HepG2 (cell line): Measurements from ENCODE around the gene AAMP. TPM values are rescaled to one million over a fixed set of nuclear protein-coding genes. Genes with fewer than 3 reads are reported as not detected.

Source experiments
- AKAP8 ChIP-seq: sonication (generic); formaldehyde crosslinking; IDR thresholded peaks from 2 replicates; pipeline ENCODE4 v1.5.1; 2020; ENCODE audit warnings: mild to moderate bottlenecking, missing genetic modification reagents
- FOSL2 ChIP-seq: sonication (generic); formaldehyde crosslinking; IDR thresholded peaks from 2 replicates; pipeline ENCODE4 v1.4.0; 2020; ENCODE audit warnings: missing genetic modification reagents
- ISX ChIP-seq: sonication (generic); formaldehyde crosslinking; conservative IDR thresholded peaks from 2 replicates; pipeline ENCODE4 v1.5.0; 2020; ENCODE audit warnings: missing genetic modification reagents
- MATR3 ChIP-seq: sonication (generic); formaldehyde crosslinking; IDR thresholded peaks from 2 replicates; pipeline ENCODE4 v1.4.0; 2020; ENCODE audit warnings: missing genetic modification reagents
- MYC ChIP-seq: sonication (generic); formaldehyde crosslinking; IDR thresholded peaks from 2 replicates; pipeline ENCODE4 v1.9.0; 2021; ENCODE audit warnings: missing genetic modification reagents, borderline replicate concordance
- NCOA1 ChIP-seq: sonication (generic); formaldehyde crosslinking; IDR thresholded peaks from 2 replicates; pipeline ENCODE4 v1.9.0; 2021; ENCODE audit warnings: missing genetic modification reagents
- SIN3A ChIP-seq: IDR thresholded peaks from 2 replicates; pipeline ENCODE4 v1.6.1; 2011; ENCODE audit warnings: low read depth, mild to moderate bottlenecking, control low read depth, low read length, borderline replicate concordance
- SMARCC2 ChIP-seq: fragments of 450-650 bp; IDR thresholded peaks from 2 replicates; pipeline ENCODE4 v1.6.1; 2017; ENCODE audit warnings: antibody characterized with exemption, mild to moderate bottlenecking
- SUZ12 ChIP-seq: fragments of 150-350 bp; IDR thresholded peaks from 2 replicates; pipeline ENCODE4 v1.6.1; 2014; ENCODE audit warnings: low read depth, low read length
- TBL1XR1 ChIP-seq: fragments of 150-350 bp; IDR thresholded peaks from 2 replicates; pipeline ENCODE4 v1.6.1; 2014; ENCODE audit warnings: borderline replicate concordance, low read length; ENCODE audit not compliant: partially characterized antibody
- TBX2 ChIP-seq: sonication (generic); formaldehyde crosslinking; IDR thresholded peaks from 2 replicates; pipeline ENCODE4 v1.5.0; 2020; ENCODE audit warnings: missing genetic modification reagents, mild to moderate bottlenecking, borderline replicate concordance
- TOPORS ChIP-seq: sonication (generic); formaldehyde crosslinking; IDR thresholded peaks from 2 replicates; pipeline ENCODE4 v1.8.0; 2023; ENCODE audit warnings: mild to moderate bottlenecking, missing genetic modification reagents
- ZNF572 ChIP-seq: sonication (generic); formaldehyde crosslinking; IDR thresholded peaks from 2 replicates; pipeline ENCODE4 v1.5.1; 2020; ENCODE audit warnings: mild to moderate bottlenecking, missing genetic modification reagents
- ZNF629 ChIP-seq: sonication (generic); formaldehyde crosslinking; conservative IDR thresholded peaks from 2 replicates; pipeline ENCODE4 v1.5.0; 2020; ENCODE audit warnings: missing genetic modification reagents
- polyA plus RNA-seq, 8 experiments: library from polyadenylated mRNA; depleted of rRNA in 3 of 8; stranded (reverse) in 7 of 8; unstranded in 1 of 8; fragments of >200 nt; fragmentation: Illumina TruSeq in 4 of 8; extraction: Trizol in 4 of 8; gene quantifications; 2 replicates each; pipeline versions ENCODE4 v1.2.1 to v1.2.3, GENCODE V29; 2011 to 2016; ENCODE audit warnings: low read depth in 4 of 8, missing spikeins in 1 of 8, mixed read lengths in 1 of 8; ENCODE audit not compliant: insufficient read depth in 1 of 8
- total RNA-seq, 5 experiments: library from RNA; depleted of rRNA; stranded (reverse); fragments of >200 nt; fragmentation: Illumina TruSeq; extraction: Trizol; gene quantifications; 2 replicates each; pipeline ENCODE4 v1.2.3, GENCODE V29; 2016; ENCODE audit warnings: low read depth in 1 of 5
- TF ChIP-seq, protein P1 (sequence below): sonication (generic); formaldehyde crosslinking; IDR thresholded peaks from 2 replicates; pipeline ENCODE4 v1.4.0; 2020; ENCODE audit warnings: missing genetic modification reagents
- TF ChIP-seq, protein P2 (sequence below): IDR thresholded peaks from 2 replicates; pipeline ENCODE4 v1.6.1; 2016; ENCODE audit warnings: low read depth, missing genetic modification reagents, missing compliant biosample characterization
- TF ChIP-seq, protein P3 (sequence below): sonication (generic); formaldehyde crosslinking; IDR thresholded peaks from 2 replicates; pipeline ENCODE4 v1.4.0; 2020; ENCODE audit warnings: missing genetic modification reagents, borderline replicate concordance

Gene AAMP
- total and polyA plus RNA-seq, 2 of the 13 experiments (the other 11 are each of a cell fraction or from before 2014, with no cell fraction given): 110 to 186 TPM

DNA sequence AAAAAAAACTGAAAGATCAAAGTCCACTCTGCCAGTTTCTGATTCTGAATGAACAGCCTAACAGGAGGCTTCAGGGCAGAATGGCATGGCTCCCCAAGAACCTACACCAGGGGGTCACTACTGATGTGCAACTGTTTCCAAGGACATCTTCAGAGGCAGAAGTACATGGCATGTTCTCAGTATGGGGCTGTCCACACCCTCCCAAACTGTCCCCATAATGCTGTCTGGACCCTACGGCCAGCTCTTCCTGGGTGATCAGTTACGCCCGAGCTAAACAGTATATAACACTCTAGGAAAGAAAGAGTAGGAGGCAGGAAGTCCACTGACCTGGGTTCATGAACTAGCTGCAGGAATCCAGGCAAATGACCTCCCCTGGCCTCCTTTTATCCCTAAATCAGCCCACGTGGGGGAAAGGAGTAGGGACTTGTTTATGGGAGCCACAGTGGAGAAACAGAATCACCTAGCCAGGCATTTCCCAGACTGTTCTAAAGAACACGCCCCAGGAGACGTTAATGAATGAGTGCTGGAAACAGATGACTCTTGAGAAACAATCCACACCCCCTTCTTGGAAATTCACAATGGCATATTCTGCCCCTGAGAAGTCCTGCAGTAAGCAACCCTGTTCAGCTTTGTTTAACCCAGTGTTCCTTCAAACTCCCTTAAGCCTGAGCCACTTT is 19.8 kb upstream of the AAMP start (continued):
- TF ChIP-seq, protein P1, sequence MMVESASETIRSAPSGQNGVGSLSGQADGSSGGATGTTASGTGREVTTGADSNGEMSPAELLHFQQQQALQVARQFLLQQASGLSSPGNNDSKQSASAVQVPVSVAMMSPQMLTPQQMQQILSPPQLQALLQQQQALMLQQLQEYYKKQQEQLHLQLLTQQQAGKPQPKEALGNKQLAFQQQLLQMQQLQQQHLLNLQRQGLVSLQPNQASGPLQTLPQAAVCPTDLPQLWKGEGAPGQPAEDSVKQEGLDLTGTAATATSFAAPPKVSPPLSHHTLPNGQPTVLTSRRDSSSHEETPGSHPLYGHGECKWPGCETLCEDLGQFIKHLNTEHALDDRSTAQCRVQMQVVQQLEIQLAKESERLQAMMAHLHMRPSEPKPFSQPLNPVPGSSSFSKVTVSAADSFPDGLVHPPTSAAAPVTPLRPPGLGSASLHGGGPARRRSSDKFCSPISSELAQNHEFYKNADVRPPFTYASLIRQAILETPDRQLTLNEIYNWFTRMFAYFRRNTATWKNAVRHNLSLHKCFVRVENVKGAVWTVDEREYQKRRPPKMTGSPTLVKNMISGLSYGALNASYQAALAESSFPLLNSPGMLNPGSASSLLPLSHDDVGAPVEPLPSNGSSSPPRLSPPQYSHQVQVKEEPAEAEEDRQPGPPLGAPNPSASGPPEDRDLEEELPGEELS: peak; percentile 72
- TF ChIP-seq TBX2 (CRISPR knock-in tag) (peak; percentile 53; the same call in 1 of the 2 replicates), AKAP8 (0 out of 2 replicates have a peak, but pooled peaks have one; percentile 74), TOPORS (CRISPR knock-in tag) (no peak), SIN3A (0 out of 2 replicates have a peak, but pooled peaks have one; percentile 42), ZNF572 (no peak), FOSL2 (CRISPR knock-in tag) (no peak), NCOA1 (no peak; the same call in 1 of the 2 replicates), TBL1XR1 (no peak), ISX (no peak), SMARCC2 (no peak), ZNF629 (CRISPR knock-in tag) (0 out of 2 replicates have a peak, but pooled peaks have one; percentile 23), SUZ12 (no peak), MYC (peak; percentile 72), MATR3 (CRISPR knock-in tag) (no peak)
- TF ChIP-seq, protein P2, sequence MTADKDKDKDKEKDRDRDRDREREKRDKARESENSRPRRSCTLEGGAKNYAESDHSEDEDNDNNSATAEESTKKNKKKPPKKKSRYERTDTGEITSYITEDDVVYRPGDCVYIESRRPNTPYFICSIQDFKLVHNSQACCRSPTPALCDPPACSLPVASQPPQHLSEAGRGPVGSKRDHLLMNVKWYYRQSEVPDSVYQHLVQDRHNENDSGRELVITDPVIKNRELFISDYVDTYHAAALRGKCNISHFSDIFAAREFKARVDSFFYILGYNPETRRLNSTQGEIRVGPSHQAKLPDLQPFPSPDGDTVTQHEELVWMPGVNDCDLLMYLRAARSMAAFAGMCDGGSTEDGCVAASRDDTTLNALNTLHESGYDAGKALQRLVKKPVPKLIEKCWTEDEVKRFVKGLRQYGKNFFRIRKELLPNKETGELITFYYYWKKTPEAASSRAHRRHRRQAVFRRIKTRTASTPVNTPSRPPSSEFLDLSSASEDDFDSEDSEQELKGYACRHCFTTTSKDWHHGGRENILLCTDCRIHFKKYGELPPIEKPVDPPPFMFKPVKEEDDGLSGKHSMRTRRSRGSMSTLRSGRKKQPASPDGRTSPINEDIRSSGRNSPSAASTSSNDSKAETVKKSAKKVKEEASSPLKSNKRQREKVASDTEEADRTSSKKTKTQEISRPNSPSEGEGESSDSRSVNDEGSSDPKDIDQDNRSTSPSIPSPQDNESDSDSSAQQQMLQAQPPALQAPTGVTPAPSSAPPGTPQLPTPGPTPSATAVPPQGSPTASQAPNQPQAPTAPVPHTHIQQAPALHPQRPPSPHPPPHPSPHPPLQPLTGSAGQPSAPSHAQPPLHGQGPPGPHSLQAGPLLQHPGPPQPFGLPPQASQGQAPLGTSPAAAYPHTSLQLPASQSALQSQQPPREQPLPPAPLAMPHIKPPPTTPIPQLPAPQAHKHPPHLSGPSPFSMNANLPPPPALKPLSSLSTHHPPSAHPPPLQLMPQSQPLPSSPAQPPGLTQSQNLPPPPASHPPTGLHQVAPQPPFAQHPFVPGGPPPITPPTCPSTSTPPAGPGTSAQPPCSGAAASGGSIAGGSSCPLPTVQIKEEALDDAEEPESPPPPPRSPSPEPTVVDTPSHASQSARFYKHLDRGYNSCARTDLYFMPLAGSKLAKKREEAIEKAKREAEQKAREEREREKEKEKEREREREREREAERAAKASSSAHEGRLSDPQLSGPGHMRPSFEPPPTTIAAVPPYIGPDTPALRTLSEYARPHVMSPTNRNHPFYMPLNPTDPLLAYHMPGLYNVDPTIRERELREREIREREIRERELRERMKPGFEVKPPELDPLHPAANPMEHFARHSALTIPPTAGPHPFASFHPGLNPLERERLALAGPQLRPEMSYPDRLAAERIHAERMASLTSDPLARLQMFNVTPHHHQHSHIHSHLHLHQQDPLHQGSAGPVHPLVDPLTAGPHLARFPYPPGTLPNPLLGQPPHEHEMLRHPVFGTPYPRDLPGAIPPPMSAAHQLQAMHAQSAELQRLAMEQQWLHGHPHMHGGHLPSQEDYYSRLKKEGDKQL: no peak
- TF ChIP-seq, protein P3, sequence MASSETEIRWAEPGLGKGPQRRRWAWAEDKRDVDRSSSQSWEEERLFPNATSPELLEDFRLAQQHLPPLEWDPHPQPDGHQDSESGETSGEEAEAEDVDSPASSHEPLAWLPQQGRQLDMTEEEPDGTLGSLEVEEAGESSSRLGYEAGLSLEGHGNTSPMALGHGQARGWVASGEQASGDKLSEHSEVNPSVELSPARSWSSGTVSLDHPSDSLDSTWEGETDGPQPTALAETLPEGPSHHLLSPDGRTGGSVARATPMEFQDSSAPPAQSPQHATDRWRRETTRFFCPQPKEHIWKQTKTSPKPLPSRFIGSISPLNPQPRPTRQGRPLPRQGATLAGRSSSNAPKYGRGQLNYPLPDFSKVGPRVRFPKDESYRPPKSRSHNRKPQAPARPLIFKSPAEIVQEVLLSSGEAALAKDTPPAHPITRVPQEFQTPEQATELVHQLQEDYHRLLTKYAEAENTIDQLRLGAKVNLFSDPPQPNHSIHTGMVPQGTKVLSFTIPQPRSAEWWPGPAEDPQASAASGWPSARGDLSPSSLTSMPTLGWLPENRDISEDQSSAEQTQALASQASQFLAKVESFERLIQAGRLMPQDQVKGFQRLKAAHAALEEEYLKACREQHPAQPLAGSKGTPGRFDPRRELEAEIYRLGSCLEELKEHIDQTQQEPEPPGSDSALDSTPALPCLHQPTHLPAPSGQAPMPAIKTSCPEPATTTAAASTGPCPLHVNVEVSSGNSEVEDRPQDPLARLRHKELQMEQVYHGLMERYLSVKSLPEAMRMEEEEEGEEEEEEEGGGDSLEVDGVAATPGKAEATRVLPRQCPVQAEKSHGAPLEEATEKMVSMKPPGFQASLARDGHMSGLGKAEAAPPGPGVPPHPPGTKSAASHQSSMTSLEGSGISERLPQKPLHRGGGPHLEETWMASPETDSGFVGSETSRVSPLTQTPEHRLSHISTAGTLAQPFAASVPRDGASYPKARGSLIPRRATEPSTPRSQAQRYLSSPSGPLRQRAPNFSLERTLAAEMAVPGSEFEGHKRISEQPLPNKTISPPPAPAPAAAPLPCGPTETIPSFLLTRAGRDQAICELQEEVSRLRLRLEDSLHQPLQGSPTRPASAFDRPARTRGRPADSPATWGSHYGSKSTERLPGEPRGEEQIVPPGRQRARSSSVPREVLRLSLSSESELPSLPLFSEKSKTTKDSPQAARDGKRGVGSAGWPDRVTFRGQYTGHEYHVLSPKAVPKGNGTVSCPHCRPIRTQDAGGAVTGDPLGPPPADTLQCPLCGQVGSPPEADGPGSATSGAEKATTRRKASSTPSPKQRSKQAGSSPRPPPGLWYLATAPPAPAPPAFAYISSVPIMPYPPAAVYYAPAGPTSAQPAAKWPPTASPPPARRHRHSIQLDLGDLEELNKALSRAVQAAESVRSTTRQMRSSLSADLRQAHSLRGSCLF (CRISPR knock-in tag): 0 out of 2 replicates have a peak, but pooled peaks have one; percentile 37
